DMS114 treated with DMSO at 0.1 percent for 48 hours (cell line): Measurements from ENCODE around the gene NFE2.
"Not testable (repeated sequence)": the region's sequence is repeated elsewhere in the genome, so short reads cannot be mapped to it uniquely, and the experiment has no call there.

Experiments
- DNase-seq: peaks from one replicate; lab custom pipeline; 2025; ENCODE audit not compliant: unreplicated experiment; lab: John Stamatoyannopoulos, UW

Gene NFE2

GRCh38 chr12:54284070-54284780 lies 16.6 kb downstream of the NFE2 start:
- not testable (repeated sequence) for DNase-seq

GRCh38 chr12:54282949-54283593 lies 17.7 kb downstream of the NFE2 start:
- no peak for DNase-seq

GRCh38 chr12:54281694-54282093 lies 19.1 kb downstream of the NFE2 start:
- peak; percentile 29 for DNase-seq

- not testable (repeated sequence) for DNase-seq
Measured at GRCh38 chr12:54281261-54281638, 19.6 kb downstream of the NFE2 start.

- peak; percentile 99 for DNase-seq
Measured at GRCh38 chr12:54280468-54281260, 20.2 kb downstream of the NFE2 start, which contains the start of gene HNRNPA1. TSS of gene HNRNPA1 (plus strand) at chr12:54280726. CDS start at chr12:54280808, 82 bp downstream.

- DNase-seq, result peak; percentile 99
Measured at GRCh38 chr12:54279632-54280467, 21.0 kb downstream of the NFE2 start, which contains the start of gene CBX5. TSS of gene CBX5 (minus strand) at chr12:54280122. CDS start at chr12:54257650, 22,472 bp downstream.

- no peak for DNase-seq
Measured at GRCh38 chr12:54279227-54279631, 21.6 kb downstream of the NFE2 start.

- DNase-seq, result no peak
Measured at GRCh38 chr12:54277823-54278276, 23.0 kb downstream of the NFE2 start.

- DNase-seq, result no peak
Measured at GRCh38 chr12:54276368-54276767, 24.4 kb downstream of the NFE2 start.

- DNase-seq, result no peak
Measured at GRCh38 chr12:54273981-54274380, 26.8 kb downstream of the NFE2 start.

- DNase-seq, result no peak
Measured at GRCh38 chr12:54272214-54272613, 28.6 kb downstream of the NFE2 start.

- DNase-seq, result no peak
Measured at GRCh38 chr12:54270345-54270744, 30.5 kb downstream of the NFE2 start.

- no peak for DNase-seq
Measured at GRCh38 chr12:54266852-54267251, 34.0 kb downstream of the NFE2 start.

GRCh38 chr12:54265364-54265812 lies 35.4 kb downstream of the NFE2 start:
- no peak for DNase-seq

GRCh38 chr12:54262403-54262925 lies 38.4 kb downstream of the NFE2 start:
- DNase-seq, result no peak

GRCh38 chr12:54261815-54262402 lies 38.9 kb downstream of the NFE2 start:
- DNase-seq, result no peak

- peak; percentile 77 for DNase-seq
Measured at GRCh38 chr12:54259194-54260011, 41.4 kb downstream of the NFE2 start.

GRCh38 chr12:54258201-54258681 lies 42.6 kb downstream of the NFE2 start:
- no peak for DNase-seq

GRCh38 chr12:54257332-54257731 lies 43.5 kb downstream of the NFE2 start:
- no peak for DNase-seq
